Measurements from ENCODE around the gene TUBB4B.

TUBB4B gene

GRCh38 chr9:137240841-137241489, at the start of gene TUBB4B:
Gene TUBB4B, plus strand, starts transcription at chr9:137241287. Its CDS starts 74 bp downstream, at chr9:137241361.
- DNase-seq (ENCODE audit: extremely low read depth in 1 of 2, low read depth in 1 of 2): peak; percentile 92 to 97

GRCh38 chr9:137191691-137192447, 49.2 kb upstream of the TUBB4B start:
- no peak for DNase-seq (ENCODE audit: extremely low read depth in 1 of 2, low read depth in 1 of 2)

- DNase-seq (ENCODE audit: extremely low read depth in 1 of 2, low read depth in 1 of 2): no peak
Observed at GRCh38 chr9:137192448-137192780, 48.7 kb upstream of the TUBB4B start.

GRCh38 chr9:137192859-137193258, 48.2 kb upstream of the TUBB4B start:
- DNase-seq (ENCODE audit: extremely low read depth in 1 of 2, low read depth in 1 of 2): no peak

- DNase-seq (ENCODE audit: extremely low read depth in 1 of 2, low read depth in 1 of 2): no peak
Observed at GRCh38 chr9:137193771-137194170, 47.3 kb upstream of the TUBB4B start.

GRCh38 chr9:137194388-137194787, 46.7 kb upstream of the TUBB4B start:
- no peak for DNase-seq (ENCODE audit: extremely low read depth in 1 of 2, low read depth in 1 of 2)

GRCh38 chr9:137194909-137195308, 46.2 kb upstream of the TUBB4B start:
- no peak for DNase-seq (ENCODE audit: extremely low read depth in 1 of 2, low read depth in 1 of 2)

- DNase-seq (ENCODE audit: extremely low read depth in 1 of 2, low read depth in 1 of 2): no peak
Observed at GRCh38 chr9:137195525-137196220, 45.4 kb upstream of the TUBB4B start.

GRCh38 chr9:137198051-137198901, 42.8 kb upstream of the TUBB4B start:
- no peak for DNase-seq (ENCODE audit: extremely low read depth in 1 of 2, low read depth in 1 of 2)

GRCh38 chr9:137198902-137199283, 42.2 kb upstream of the TUBB4B start:
- DNase-seq (ENCODE audit: extremely low read depth in 1 of 2, low read depth in 1 of 2): no peak

- no peak for DNase-seq (ENCODE audit: extremely low read depth in 1 of 2, low read depth in 1 of 2)
Observed at GRCh38 chr9:137199411-137200121, 41.5 kb upstream of the TUBB4B start.

GRCh38 chr9:137200311-137201204, 40.5 kb upstream of the TUBB4B start, which contains the start of gene TPRN:
Gene TPRN, minus strand, starts transcription at chr9:137200741. Its CDS starts 30 bp downstream, at chr9:137200711.
- DNase-seq (ENCODE audit: extremely low read depth in 1 of 2, low read depth in 1 of 2): peak; percentile 95 to 96

GRCh38 chr9:137201205-137201868, 39.8 kb upstream of the TUBB4B start:
- DNase-seq (ENCODE audit: extremely low read depth in 1 of 2, low read depth in 1 of 2): no peak

GRCh38 chr9:137202966-137203365, 38.1 kb upstream of the TUBB4B start:
- no peak for DNase-seq (ENCODE audit: extremely low read depth in 1 of 2, low read depth in 1 of 2)

- DNase-seq (ENCODE audit: extremely low read depth in 1 of 2, low read depth in 1 of 2): no peak
Observed at GRCh38 chr9:137204731-137205125, 36.4 kb upstream of the TUBB4B start.

GRCh38 chr9:137205126-137206069, 35.7 kb upstream of the TUBB4B start, which contains the start of the genes NDOR1 and TMEM203:
Gene NDOR1, plus strand, starts transcription at chr9:137205700. Its CDS starts 78 bp downstream, at chr9:137205778.
Gene TMEM203, minus strand, starts transcription at chr9:137205648. Its CDS starts 234 bp downstream, at chr9:137205414.
- peak; percentile 82 to 95 for DNase-seq (ENCODE audit: extremely low read depth in 1 of 2, low read depth in 1 of 2)

GRCh38 chr9:137206602-137207001, 34.5 kb upstream of the TUBB4B start:
- DNase-seq (ENCODE audit: extremely low read depth in 1 of 2, low read depth in 1 of 2): no peak

All from activated CD8-positive, alpha-beta memory T cell treated with anti-CD3 and anti-CD28 coated beads for 1 hour (primary cell).